GM19240 (cell line): Measurements from ENCODE around the gene INPPL1.

Source experiments
- DNase-seq: peaks from one replicate; pipeline ENCODE4 v3.0.0; 2011; ENCODE audit warnings: low spot score; ENCODE audit not compliant: insufficient read length

The INPPL1 gene

DNA sequence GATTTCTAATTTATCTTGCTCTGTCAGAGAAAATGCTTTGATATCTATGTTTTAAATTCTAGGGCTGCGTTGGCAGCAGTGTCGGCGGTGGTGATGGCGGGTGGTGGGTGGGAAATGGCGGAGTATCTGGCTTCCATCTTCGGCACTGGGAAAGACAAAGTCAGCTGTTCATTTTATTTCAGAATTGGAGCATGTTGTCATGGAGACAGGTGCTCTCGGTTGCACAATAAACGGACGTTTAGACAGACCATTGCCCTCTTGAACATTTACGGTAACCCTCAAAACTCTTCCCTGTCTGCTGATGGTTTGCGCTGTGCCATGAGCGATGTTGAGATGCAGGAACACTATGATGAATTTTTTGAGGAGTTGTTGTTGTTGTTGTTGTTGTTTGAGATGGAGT lies 55.5 kb downstream of the INPPL1 start:
- DNase-seq, result no peak

DNA sequence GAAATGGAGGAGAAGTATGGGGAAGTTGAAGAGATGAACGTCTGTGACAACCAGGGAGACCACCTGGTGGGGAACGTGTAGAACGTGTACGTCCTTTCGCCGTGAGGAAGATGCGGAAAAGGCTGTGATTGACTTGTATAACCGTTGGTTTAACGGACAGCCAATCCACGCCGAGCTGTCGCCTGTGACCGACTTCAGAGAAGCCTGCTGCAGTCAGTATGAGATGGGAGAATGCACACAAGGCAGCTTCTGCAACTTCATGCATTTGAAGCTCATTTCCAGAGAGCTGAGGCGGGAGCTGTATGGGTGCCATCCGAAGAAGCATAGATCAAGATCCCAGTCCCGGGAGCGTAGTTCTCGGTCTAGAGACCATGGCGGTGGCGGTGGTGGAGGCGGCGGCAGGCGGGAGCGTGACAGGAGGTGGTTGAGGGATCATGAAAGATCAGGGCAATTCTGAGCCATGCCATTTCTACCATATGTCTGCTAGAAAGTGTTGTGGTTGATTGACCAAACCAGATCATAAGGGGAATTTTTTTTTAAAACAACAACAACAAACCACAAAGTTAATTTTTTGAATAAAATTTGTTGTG lies 56.3 kb downstream of the INPPL1 start:
- no peak for DNase-seq

DNA sequence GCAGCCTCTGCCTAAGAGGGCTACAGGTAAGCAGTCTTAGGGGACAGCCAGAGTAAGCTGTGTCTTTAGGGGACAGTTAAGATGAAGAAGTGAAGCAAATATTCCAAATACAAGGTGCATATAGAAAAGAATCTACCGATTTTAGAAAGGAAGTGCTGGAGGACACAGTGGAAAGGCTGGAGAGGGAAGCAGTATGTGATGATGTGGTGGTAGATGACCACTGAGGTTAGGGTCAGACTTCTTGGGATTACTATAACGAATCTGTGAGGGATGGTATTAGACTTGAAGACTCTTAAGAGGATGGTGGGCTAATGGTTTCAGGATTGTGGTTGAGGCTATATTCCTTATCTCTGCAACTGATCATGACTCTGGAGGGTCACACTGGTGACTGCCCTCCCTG lies 59.4 kb downstream of the INPPL1 start:
- DNase-seq, result no peak

DNA sequence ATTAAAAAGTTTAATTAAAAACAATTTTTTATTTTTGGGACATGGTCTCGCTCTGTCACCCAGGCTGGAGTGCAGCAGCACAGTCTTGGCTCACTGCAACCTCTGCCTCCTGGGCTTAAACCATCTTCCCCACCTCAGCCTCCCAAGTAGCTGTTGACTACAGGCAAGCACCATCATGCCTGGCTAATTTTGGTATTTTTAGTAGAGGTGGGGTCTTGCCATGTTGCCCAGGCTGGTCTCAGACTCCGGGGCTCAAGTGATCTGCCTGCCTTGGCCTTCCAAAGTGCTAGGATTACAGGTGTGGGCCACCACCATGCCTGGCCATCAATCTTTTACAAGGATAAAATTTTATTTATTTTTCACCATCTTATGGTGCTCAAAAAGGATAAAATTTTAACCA lies 62.7 kb downstream of the INPPL1 start:
- no peak for DNase-seq
